Lower leg skin (tissue), 3 donors: ENCODE data around the gene MCTP2.

Experiments
- CTCF ChIP-seq, 3 donors: fragments of 450-650 bp; IDR thresholded peaks; one replicate each; pipeline ENCODE4 v1.5.1; 2016; ENCODE audit warnings: antibody characterized with exemption in 3 of 3, mild to moderate bottlenecking in 3 of 3, moderate library complexity in 2 of 3
- POLR2A ChIP-seq, 2 donors: fragments of 450-650 bp; IDR thresholded peaks; one replicate each; pipeline ENCODE4 v1.6.1; 2016 to 2017; ENCODE audit warnings: antibody characterized with exemption in 2 of 2, mild to moderate bottlenecking in 1 of 2, moderate library complexity in 1 of 2

GRCh38 chr15:94375997-94376396 lies 144.6 kb downstream of the MCTP2 start:
- TF ChIP-seq CTCF (IDR thresholded peaks at IDR 0.05) (no peak), POLR2A (IDR thresholded peaks at IDR 0.05) (no peak)
